K562 (cell line): Measurements from ENCODE around the gene POLR3GL. TPM values are rescaled to one million over a fixed set of nuclear protein-coding genes. Genes with fewer than 3 reads are reported as not detected.

Experiments used
- ARHGAP35 ChIP-seq: fragments of 450-650 bp; IDR thresholded peaks from 2 replicates; pipeline ENCODE4 v1.6.1; 2018; ENCODE audit not compliant: partially characterized antibody
- CREBBP ChIP-seq: IDR thresholded peaks from one replicate; pipeline ENCODE4 v1.6.1; 2012; ENCODE audit warnings: low read depth, mild to moderate bottlenecking, control low read depth, inconsistent platforms, low read length
- HDAC3 ChIP-seq: fragments of 450-650 bp; IDR thresholded peaks from 2 replicates; pipeline ENCODE4 v1.6.1; 2018; ENCODE audit warnings: borderline replicate concordance, mild to moderate bottlenecking, moderate library complexity; ENCODE audit not compliant: partially characterized antibody
- ILF3 ChIP-seq: fragments of 450-650 bp; IDR thresholded peaks from 2 replicates; pipeline ENCODE4 v1.6.1; 2018; ENCODE audit warnings: antibody characterized with exemption, mild to moderate bottlenecking, moderate library complexity, borderline replicate concordance
- KHSRP ChIP-seq: fragments of 450-650 bp; IDR thresholded peaks from 2 replicates; pipeline ENCODE4 v1.6.1; 2017
- LARP7 ChIP-seq: fragments of 450-650 bp; IDR thresholded peaks from 2 replicates; pipeline ENCODE4 v1.6.1; 2016
- MAFK ChIP-seq: IDR thresholded peaks from 2 replicates; pipeline ENCODE4 v1.6.1; 2011; ENCODE audit warnings: low read length, improper control_type of control experiment
- NFATC3 ChIP-seq: fragments of 450-650 bp; IDR thresholded peaks from 2 replicates; pipeline ENCODE4 v1.6.1; 2017; ENCODE audit warnings: mild to moderate bottlenecking
- NFRKB ChIP-seq: fragments of 450-650 bp; IDR thresholded peaks from 2 replicates; pipeline ENCODE4 v1.6.1; 2016; ENCODE audit warnings: low read depth
- NR1H2 ChIP-seq: sonication (generic); formaldehyde crosslinking; IDR thresholded peaks from 2 replicates; pipeline ENCODE4 v1.4.0; 2020; ENCODE audit warnings: mild to moderate bottlenecking, missing genetic modification reagents
- PHF8 ChIP-seq: fragments of 200-600 bp; sonication (generic); IDR thresholded peaks from 2 replicates; pipeline ENCODE4 v1.6.1; 2012; ENCODE audit warnings: mixed run types, mild to moderate bottlenecking, inconsistent platforms, low read length, moderate library complexity, borderline replicate concordance
- POLR2AphosphoS2 ChIP-seq: IDR thresholded peaks from 2 replicates; pipeline ENCODE4 v1.6.1; 2012; ENCODE audit warnings: low read length, improper control_type of control experiment
- POLR2AphosphoS5 ChIP-seq: IDR thresholded peaks from 2 replicates; pipeline ENCODE4 v1.6.1; 2011; ENCODE audit warnings: mild to moderate bottlenecking, low read depth, low read length, moderate library complexity; ENCODE audit not compliant: control insufficient read depth, insufficient read depth
- POLR2B ChIP-seq: fragments of 450-650 bp; IDR thresholded peaks from 2 replicates; pipeline ENCODE4 v1.6.1; 2018; ENCODE audit warnings: low read depth; ENCODE audit not compliant: partially characterized antibody
- PPARD ChIP-seq: fragments of 250-450 bp; sonication (Bioruptor Pico); IDR thresholded peaks from 2 replicates; pipeline ENCODE4 v1.8.0; 2022; ENCODE audit warnings: inconsistent platforms, mild to moderate bottlenecking, moderate library complexity
- SIN3A ChIP-seq, 2 experiments: fragments of 150-350 bp in 1 of 2; IDR thresholded peaks; 2 replicates each; pipeline ENCODE4 v1.6.1; 2011 to 2016; ENCODE audit warnings: borderline replicate concordance in 2 of 2, low read depth in 2 of 2, low read length in 2 of 2, mild to moderate bottlenecking in 2 of 2, moderate library complexity in 2 of 2; ENCODE audit not compliant: control insufficient read depth in 1 of 2
- SRF ChIP-seq, 2 experiments: fragments of 250-450, 450-650 bp in 1 of 2; sonication (Bioruptor Pico) in 1 of 2; sonication (generic) in 1 of 2; formaldehyde crosslinking; IDR thresholded peaks; 2 replicates each; pipeline versions ENCODE4 v1.5.0 to v1.5.1; 2020 to 2022; ENCODE audit warnings: mild to moderate bottlenecking in 1 of 2, missing genetic modification reagents in 1 of 2
- TARDBP ChIP-seq: fragments of 450-650 bp; IDR thresholded peaks from 2 replicates; pipeline ENCODE4 v1.6.1; 2016
- TGIF2 ChIP-seq: sonication (generic); formaldehyde crosslinking; IDR thresholded peaks from 2 replicates; pipeline ENCODE4 v1.8.1; 2022; ENCODE audit warnings: mild to moderate bottlenecking, missing genetic modification reagents, moderate library complexity
- YBX1 ChIP-seq: fragments of 450-650 bp; IDR thresholded peaks from 2 replicates; pipeline ENCODE4 v1.7.1; 2016; ENCODE audit warnings: mild to moderate bottlenecking
- ZNF140 ChIP-seq: fragments of 250-450 bp; sonication (Bioruptor Pico); IDR thresholded peaks from 2 replicates; pipeline ENCODE4 v1.8.0; 2021; ENCODE audit warnings: moderate library complexity, mild to moderate bottlenecking, inconsistent platforms
- polyA plus RNA-seq, 8 experiments: library from polyadenylated mRNA; depleted of rRNA in 4 of 8; stranded (reverse) in 5 of 8; unstranded in 3 of 8; fragments of >200 nt; fragmentation: Nextera tagmentation in 2 of 8; fragmentation: Illumina TruSeq in 1 of 8; extraction: Ambion mirVana in 2 of 8; extraction: Trizol in 1 of 8; gene quantifications; 2 replicates each; pipeline versions ENCODE4 v1.2.1 to v1.2.3, GENCODE V29; 2011 to 2014; ENCODE audit warnings: inconsistent platforms in 1 of 8, missing spikeins in 1 of 8
- total RNA-seq, 7 experiments: library from RNA; depleted of rRNA in 6 of 7; stranded (reverse); fragments of >200 nt in 6 of 7; fragmentation: Illumina TruSeq in 2 of 7; extraction: Trizol in 2 of 7; gene quantifications; 2 replicates each; pipeline versions ENCODE4 v1.2.1 to v1.2.3, GENCODE V29; 2011 to 2021; ENCODE audit warnings: low replicate concordance in 1 of 7
- TF ChIP-seq, protein P1 (sequence below), 2 experiments: IDR thresholded peaks; 2 replicates each; pipeline ENCODE4 v1.6.1; 2012; ENCODE audit warnings: improper control_type of control experiment in 2 of 2, low read depth in 2 of 2, low read length in 2 of 2, borderline replicate concordance in 1 of 2
- TF ChIP-seq, protein P2 (sequence below): sonication (generic); formaldehyde crosslinking; IDR thresholded peaks from 2 replicates; pipeline ENCODE4 v1.8.0; 2023; ENCODE audit warnings: mild to moderate bottlenecking, missing genetic modification reagents

The POLR3GL gene
- total and polyA plus RNA-seq, 9 of the 15 experiments (the other 6 are each of a cell fraction or from before 2014, with no cell fraction given), result 14.6 to 48.4 (median 38.2) TPM

DNA sequence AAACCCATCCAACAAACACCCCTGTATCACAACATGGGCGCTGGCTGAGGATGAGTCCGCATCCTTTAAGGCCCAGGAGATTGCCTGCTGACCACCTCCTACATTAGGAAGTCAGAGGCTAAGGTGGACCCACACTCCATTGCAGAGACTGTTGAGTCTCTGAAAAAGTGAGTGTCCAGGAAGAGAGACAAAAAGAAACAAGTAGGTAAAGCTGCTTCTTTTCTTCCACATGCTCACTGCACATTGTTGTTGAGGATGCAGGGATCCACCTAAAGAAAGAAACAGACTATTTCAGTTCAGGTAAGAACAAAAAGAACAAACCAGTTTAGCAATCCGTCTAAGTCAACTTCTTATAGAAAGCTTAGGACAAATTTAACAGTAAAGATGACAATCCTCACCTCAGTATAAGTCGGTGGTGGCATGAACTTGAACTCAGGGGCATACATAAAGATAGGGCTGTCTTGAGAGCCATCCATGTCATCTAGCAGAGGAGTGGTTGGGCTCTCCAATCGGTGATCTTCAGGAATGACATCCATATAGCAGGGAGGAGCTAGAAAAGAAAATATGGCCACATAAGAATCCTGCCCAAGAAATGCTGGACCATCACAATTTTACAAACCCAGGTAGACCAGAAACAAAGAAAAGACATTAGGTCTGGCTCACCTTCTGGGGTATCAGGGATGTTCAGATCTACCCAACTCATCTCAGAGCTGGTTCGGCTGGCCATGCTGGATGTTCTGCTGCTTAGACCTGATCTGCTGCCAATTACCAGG is 29.3 kb downstream of the POLR3GL start (continued):
- TF ChIP-seq PPARD (CRISPR knock-in tag) (no peak), POLR2AphosphoS2 (peak; percentile 27), KHSRP (peak; percentile 60; the same call in 1 of the 2 replicates), POLR2AphosphoS5 (peak; percentile 43), CREBBP (no peak), MAFK (0 out of 2 replicates have a peak, but pooled peaks have one; percentile 12), ARHGAP35 (peak; percentile 31), SRF (CRISPR knock-in tag; IDR thresholded peaks at IDR 0.05) (0 out of 4 replicates have a peak, but pooled peaks of 1 of the 2 experiments have one; percentile 16), ZNF140 (CRISPR knock-in tag) (no peak), ILF3 (peak; percentile 43; the same call in 1 of the 2 replicates), HDAC3 (peak; percentile 8), NFATC3 (0 out of 2 replicates have a peak, but pooled peaks have one; percentile 36), TGIF2 (CRISPR knock-in tag) (no peak), YBX1 (no peak), NR1H2 (CRISPR knock-in tag) (0 out of 2 replicates have a peak, but pooled peaks have one; percentile 5), LARP7 (peak; percentile 76; the same call in 1 of the 2 replicates), SIN3A (IDR thresholded peaks at IDR 0.05; ENCODE audit: borderline replicate concordance in 2 of 2, control insufficient read depth in 1 of 2, low read depth in 2 of 2, low read length in 2 of 2) (0 out of 4 replicates have a peak, but pooled peaks of 1 of the 2 experiments have one; percentile 27), POLR2B (peak; percentile 78), TARDBP (0 out of 2 replicates have a peak, but pooled peaks have one; percentile 50), NFRKB (0 out of 2 replicates have a peak, but pooled peaks have one; percentile 29), PHF8 (peak; percentile 16; the same call in 1 of the 2 replicates)
- TF ChIP-seq, protein P1, sequence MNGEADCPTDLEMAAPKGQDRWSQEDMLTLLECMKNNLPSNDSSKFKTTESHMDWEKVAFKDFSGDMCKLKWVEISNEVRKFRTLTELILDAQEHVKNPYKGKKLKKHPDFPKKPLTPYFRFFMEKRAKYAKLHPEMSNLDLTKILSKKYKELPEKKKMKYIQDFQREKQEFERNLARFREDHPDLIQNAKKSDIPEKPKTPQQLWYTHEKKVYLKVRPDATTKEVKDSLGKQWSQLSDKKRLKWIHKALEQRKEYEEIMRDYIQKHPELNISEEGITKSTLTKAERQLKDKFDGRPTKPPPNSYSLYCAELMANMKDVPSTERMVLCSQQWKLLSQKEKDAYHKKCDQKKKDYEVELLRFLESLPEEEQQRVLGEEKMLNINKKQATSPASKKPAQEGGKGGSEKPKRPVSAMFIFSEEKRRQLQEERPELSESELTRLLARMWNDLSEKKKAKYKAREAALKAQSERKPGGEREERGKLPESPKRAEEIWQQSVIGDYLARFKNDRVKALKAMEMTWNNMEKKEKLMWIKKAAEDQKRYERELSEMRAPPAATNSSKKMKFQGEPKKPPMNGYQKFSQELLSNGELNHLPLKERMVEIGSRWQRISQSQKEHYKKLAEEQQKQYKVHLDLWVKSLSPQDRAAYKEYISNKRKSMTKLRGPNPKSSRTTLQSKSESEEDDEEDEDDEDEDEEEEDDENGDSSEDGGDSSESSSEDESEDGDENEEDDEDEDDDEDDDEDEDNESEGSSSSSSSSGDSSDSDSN (IDR thresholded peaks at IDR 0.05; ENCODE audit: borderline replicate concordance in 1 of 2, low read depth in 2 of 2, low read length in 2 of 2), result peak in 1 of 2 experiments; percentile 32; a peak in 1 of 4 replicates
- TF ChIP-seq, protein P2, sequence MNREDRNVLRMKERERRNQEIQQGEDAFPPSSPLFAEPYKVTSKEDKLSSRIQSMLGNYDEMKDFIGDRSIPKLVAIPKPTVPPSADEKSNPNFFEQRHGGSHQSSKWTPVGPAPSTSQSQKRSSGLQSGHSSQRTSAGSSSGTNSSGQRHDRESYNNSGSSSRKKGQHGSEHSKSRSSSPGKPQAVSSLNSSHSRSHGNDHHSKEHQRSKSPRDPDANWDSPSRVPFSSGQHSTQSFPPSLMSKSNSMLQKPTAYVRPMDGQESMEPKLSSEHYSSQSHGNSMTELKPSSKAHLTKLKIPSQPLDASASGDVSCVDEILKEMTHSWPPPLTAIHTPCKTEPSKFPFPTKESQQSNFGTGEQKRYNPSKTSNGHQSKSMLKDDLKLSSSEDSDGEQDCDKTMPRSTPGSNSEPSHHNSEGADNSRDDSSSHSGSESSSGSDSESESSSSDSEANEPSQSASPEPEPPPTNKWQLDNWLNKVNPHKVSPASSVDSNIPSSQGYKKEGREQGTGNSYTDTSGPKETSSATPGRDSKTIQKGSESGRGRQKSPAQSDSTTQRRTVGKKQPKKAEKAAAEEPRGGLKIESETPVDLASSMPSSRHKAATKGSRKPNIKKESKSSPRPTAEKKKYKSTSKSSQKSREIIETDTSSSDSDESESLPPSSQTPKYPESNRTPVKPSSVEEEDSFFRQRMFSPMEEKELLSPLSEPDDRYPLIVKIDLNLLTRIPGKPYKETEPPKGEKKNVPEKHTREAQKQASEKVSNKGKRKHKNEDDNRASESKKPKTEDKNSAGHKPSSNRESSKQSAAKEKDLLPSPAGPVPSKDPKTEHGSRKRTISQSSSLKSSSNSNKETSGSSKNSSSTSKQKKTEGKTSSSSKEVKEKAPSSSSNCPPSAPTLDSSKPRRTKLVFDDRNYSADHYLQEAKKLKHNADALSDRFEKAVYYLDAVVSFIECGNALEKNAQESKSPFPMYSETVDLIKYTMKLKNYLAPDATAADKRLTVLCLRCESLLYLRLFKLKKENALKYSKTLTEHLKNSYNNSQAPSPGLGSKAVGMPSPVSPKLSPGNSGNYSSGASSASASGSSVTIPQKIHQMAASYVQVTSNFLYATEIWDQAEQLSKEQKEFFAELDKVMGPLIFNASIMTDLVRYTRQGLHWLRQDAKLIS, result peak; percentile 38; the same call in 1 of the 2 replicates
